NB4 (cell line): Measurements from ENCODE around the gene TMEM61.

Source experiments
- CTCF ChIP-seq: IDR thresholded peaks from one replicate; pipeline ENCODE4 v1.5.1; 2012; ENCODE audit warnings: low read depth, low read length
- MAX ChIP-seq: IDR thresholded peaks from 2 replicates; pipeline ENCODE4 v1.6.1; 2011; ENCODE audit warnings: low read depth, low read length

GRCh38 chr1:55040083-55040932 lies 59.9 kb downstream of the TMEM61 start:
- TF ChIP-seq CTCF (no peak), MAX (no peak)
